Mesothelial cell of epicardium (in vitro differentiated cells): Measurements from ENCODE around the gene RNH1. TPM values are rescaled to one million over a fixed set of nuclear protein-coding genes. Genes with fewer than 3 reads are reported as not detected.

Experiments
- DNase-seq, 2 experiments: peaks; one replicate each; pipeline ENCODE4 v3.0.0; 2021; ENCODE audit warnings: low spot score in 2 of 2; ENCODE audit not compliant: unreplicated experiment in 2 of 2
- H3K27ac Mint-ChIP-seq: 2 replicates; pipeline ENCODE4 v1.8.0; 2021; ENCODE audit warnings: mixed read lengths
- H3K27me3 Mint-ChIP-seq: 2 replicates; pipeline ENCODE4 v1.8.0; 2021; ENCODE audit warnings: low read depth, mixed read lengths
- H3K36me3 Mint-ChIP-seq: 2 replicates; pipeline ENCODE4 v1.8.0; 2021; ENCODE audit warnings: mixed read lengths
- H3K4me1 Mint-ChIP-seq: 2 replicates; pipeline ENCODE4 v1.8.0; 2021; ENCODE audit warnings: mixed read lengths
- H3K4me3 Mint-ChIP-seq: 2 replicates; pipeline ENCODE4 v1.8.0; 2021; ENCODE audit warnings: mild to moderate bottlenecking, moderate library complexity, mixed read lengths
- H3K9me3 Mint-ChIP-seq: 2 replicates; pipeline ENCODE4 v1.8.0; 2021; ENCODE audit warnings: mixed read lengths
- CTCF ChIP-seq: fragments of 200-600 bp; sonication (generic); IDR thresholded peaks from one replicate; pipeline ENCODE4 v1.5.0; 2021; ENCODE audit warnings: antibody characterized with exemption; ENCODE audit not compliant: unreplicated experiment
- total RNA-seq: library from RNA; stranded (reverse); gene quantifications from 3 replicates; pipeline ENCODE4 v1.2.1, GENCODE V29; 2021

RNH1 gene
- total RNA-seq, 1 donor from 2014 or later: 81.7 TPM

DNA sequence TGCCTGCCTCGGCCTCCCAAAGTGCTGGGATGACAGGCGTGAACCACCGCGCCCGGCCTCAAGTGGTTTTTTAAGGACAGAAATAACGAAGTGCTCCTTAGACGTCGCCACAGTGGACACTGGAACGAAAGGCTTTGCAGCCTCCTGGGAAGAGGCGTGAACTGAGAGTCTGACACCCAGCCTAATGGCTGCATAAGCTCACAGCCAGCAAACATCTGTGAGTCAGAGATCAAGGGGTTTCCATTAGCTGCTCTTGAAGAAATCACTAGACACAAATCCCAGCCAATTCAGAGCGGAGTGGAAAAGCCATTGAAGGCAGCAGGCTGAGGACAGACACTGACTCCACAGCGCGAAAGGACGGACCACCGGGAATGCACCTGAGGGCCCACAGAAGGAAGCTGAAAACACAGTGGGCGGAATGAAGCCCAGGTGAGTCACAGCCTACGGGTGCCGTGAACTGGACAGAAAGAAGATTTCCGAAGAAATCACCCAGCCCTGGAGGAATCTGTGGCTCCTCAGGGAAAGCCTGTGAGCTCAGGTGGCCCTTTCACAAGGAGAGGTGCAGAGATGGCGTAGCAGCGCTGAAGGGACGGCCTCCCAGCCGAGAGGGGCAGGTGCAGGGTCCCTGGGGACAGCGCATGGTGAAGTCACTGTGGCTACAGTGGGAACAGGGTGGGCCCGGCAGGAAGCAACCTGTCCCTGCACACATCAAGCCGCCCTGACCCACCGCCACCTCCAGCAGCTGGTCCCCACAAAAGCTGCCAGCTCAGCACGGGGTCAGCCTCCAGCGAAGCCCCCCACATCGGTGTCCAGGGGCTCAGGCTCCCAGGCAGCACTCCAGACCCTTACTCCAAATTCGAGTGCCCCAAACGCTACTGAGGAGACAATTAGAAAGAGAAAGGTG is 41.9 kb upstream of the RNH1 start:
- DNase-seq: no peak
- H3K27ac Mint-ChIP-seq: no peak overlapping the region

DNA sequence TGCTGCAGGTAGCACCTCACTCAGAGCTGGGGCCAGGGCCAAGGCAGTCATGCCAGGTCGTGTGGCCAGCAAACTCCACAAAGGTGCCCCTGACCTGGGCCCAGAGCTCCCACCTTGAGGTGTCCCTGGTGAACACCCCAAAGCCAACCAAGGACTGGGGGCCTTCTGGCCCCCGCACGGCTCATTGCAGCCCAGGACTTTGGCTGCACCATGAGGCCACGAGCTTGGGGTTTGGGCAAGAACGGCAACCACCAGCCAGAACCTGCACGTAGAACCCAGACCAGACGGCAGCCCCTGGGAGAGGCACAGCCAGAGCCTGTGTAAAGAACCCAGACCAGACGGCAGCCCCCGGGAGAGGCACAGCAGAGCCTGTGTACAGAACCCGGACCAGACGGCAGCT is 38.1 kb upstream of the RNH1 start:
- H3K9me3 Mint-ChIP-seq: no peaks in the 10 kb centered on the region

More for the DNA sequence above, 41.9 kb upstream of the RNH1 start:
- Mint-ChIP-seq H3K4me3 (no peak overlapping the region), H3K36me3 (no peaks in the 10 kb centered on the region), H3K9me3 (no peaks in the 10 kb centered on the region), H3K27me3 (peaks cover 6% of the 10 kb centered on the region), H3K4me1 (no peaks in the 10 kb centered on the region)
- TF ChIP-seq CTCF: no peak

GRCh38 chr11:544817-545166 is 37.8 kb upstream of the RNH1 start:
- H3K27me3 Mint-ChIP-seq: no peaks in the 10 kb centered on the region

More for the DNA sequence above, 38.1 kb upstream of the RNH1 start:
- no peak for DNase-seq
- Mint-ChIP-seq H3K4me1 (no peaks in the 10 kb centered on the region), H3K27ac (no peak overlapping the region), H3K36me3 (peaks cover 1% of the 10 kb centered on the region), H3K27me3 (no peaks in the 10 kb centered on the region), H3K4me3 (no peak overlapping the region)
- TF ChIP-seq CTCF: no peak

DNA sequence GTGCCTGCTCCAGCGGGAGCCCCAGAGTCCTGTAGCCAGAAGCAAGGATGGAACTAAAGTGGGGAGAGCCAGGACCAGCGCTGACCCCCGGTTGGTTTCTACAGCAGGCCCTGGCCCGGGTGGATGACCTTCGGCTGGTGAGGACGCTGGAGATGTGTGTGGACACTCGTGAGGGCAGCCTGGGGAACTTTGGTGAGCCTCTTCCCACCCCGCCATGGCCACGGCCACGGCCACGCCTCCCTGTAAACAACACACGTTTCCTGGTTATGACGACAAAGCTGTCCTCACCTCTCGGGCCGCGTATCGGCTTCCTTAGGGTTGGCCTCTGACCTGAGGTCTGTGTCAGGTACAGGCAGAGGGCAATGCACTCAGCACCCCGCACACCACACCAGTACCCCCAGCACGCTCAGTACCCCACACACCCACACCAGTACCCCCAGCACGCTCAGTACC is 34.4 kb upstream of the RNH1 start:
- Mint-ChIP-seq H3K36me3 (peaks cover 1% of the 10 kb centered on the region), H3K4me1 (peaks cover 4% of the 10 kb centered on the region), H3K9me3 (no peaks in the 10 kb centered on the region), H3K27ac (no peak overlapping the region), H3K4me3 (no peak overlapping the region), H3K27me3 (peaks cover 11% of the 10 kb centered on the region)
- TF ChIP-seq CTCF: no peak
- no peak for DNase-seq

More at GRCh38 chr11:544817-545166, 37.8 kb upstream of the RNH1 start:
- H3K4me1 Mint-ChIP-seq: no peaks in the 10 kb centered on the region
- H3K27ac Mint-ChIP-seq: no peak overlapping the region
- H3K4me3 Mint-ChIP-seq: no peak overlapping the region
- H3K9me3 Mint-ChIP-seq: no peaks in the 10 kb centered on the region
- no peak for TF ChIP-seq CTCF
- no peak for DNase-seq
- H3K36me3 Mint-ChIP-seq: peaks cover 1% of the 10 kb centered on the region

DNA sequence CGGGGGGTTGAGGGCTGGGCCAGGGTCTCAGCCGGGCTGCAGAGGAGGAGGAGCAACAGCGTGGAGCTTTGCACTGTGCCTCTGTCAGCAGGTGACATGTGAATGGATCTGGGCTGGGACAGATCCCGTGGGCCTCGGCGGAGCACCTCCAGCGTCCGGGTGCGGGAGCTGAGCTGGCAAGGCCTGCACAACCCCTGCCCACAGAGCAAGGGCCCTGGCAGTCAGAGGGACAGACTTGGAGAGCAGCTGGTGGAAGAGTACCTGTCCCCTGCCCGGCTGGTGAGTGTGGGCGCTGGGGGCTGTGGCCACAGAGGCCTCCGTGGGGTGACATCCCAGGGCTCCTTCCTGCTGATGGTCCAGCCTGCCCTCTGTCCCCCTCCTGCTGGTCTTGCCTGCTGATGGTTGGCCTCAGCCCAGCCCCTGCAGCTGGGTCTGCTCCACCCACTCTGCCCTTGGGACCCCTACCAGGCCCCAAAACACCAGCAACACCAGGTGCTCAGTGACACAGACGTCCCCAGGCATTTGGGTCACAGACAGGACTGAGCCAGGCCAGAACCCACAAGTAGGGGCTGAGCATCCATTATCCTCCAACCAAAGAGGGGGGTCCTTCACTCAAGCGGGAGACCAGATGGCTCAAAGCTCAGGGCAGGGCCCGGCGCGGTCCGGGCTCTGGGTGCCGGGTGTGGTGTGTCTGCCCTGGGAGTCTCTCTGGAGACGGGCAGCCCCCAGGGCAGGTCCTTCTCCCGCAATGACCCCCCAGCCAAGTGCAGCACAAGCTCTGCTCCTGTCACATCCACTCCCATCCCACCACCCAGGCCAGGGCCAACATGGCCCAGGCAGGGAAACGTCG is 33.8 kb upstream of the RNH1 start:
- H3K27ac Mint-ChIP-seq: no peak overlapping the region
- no peak for TF ChIP-seq CTCF
- DNase-seq: no peak
- H3K4me3 Mint-ChIP-seq: no peak overlapping the region
- H3K36me3 Mint-ChIP-seq: peaks cover 1% of the 10 kb centered on the region
- peaks cover 8% of the 10 kb centered on the region for H3K4me1 Mint-ChIP-seq
- peaks cover 11% of the 10 kb centered on the region for H3K27me3 Mint-ChIP-seq
- H3K9me3 Mint-ChIP-seq: no peaks in the 10 kb centered on the region
